OCI-LY7 (cell line): ENCODE data around the gene SRSF5. TPM values are rescaled to one million over a fixed set of nuclear protein-coding genes. Genes with fewer than 3 reads are reported as not detected.

Source experiments
- BruUV-seq: library from RNA; stranded (reverse); fragments of 400-500 nt; replicated peaks from 2 replicates; lab custom pipeline; 2021; lab: Mats Ljungman, UMichigan
- CTCF ChIA-PET: fragments of 300-600 bp; sonication (Branson Sonifier 250); formaldehyde crosslinking; loops from one replicate; lab custom pipeline; 2022; ENCODE audit warnings: antibody characterized with exemption; ENCODE audit not compliant: unreplicated experiment; lab: Charles Lee
- POLR2A ChIA-PET: fragments of 300-600 bp; sonication (Branson Sonifier 250); formaldehyde crosslinking; loops from one replicate; lab custom pipeline; 2022; ENCODE audit warnings: antibody characterized with exemption; lab: Charles Lee
- DNase-seq: peaks from one replicate; pipeline ENCODE4 v3.0.0-alpha.2; 2015; ENCODE audit warnings: low spot score
- H2AFZ ChIP-seq: fragments of 200-600 bp; sonication (generic), shearing (Covaris generic); 2 replicates; pipeline ENCODE4 v1.6.1; 2014; ENCODE audit warnings: mild to moderate bottlenecking, antibody characterized with exemption, low read length, moderate library complexity
- H3K27ac ChIP-seq: fragments of 200-600 bp; sonication (generic); 2 replicates; pipeline ENCODE4 v1.5.1; 2014; ENCODE audit warnings: mixed run types, low read depth, mild to moderate bottlenecking, moderate library complexity, low read length, inconsistent platforms; ENCODE audit not compliant: poor library complexity, severe bottlenecking
- H3K36me3 ChIP-seq: fragments of 200-600 bp; sonication (generic); 2 replicates; pipeline ENCODE4 v1.6.1; 2014; ENCODE audit warnings: mild to moderate bottlenecking, antibody characterized with exemption, low read length, moderate library complexity, mixed read lengths; ENCODE audit not compliant: insufficient read depth
- H3K4me1 ChIP-seq: fragments of 200-600 bp; sonication (generic); 2 replicates; pipeline ENCODE4 v1.5.1; 2014; ENCODE audit warnings: mild to moderate bottlenecking, low read length; ENCODE audit not compliant: insufficient read depth, poor library complexity, severe bottlenecking
- H3K4me2 ChIP-seq: fragments of 200-600 bp; sonication (generic); 2 replicates; pipeline ENCODE4 v1.6.1; 2014; ENCODE audit warnings: mild to moderate bottlenecking, low read length
- H3K4me3 ChIP-seq: fragments of 200-600 bp; sonication (generic); 2 replicates; pipeline ENCODE4 v1.5.1; 2014; ENCODE audit warnings: mild to moderate bottlenecking, low read depth, low read length; ENCODE audit not compliant: poor library complexity, severe bottlenecking
- H3K79me2 ChIP-seq: fragments of 200-600 bp; sonication (generic); 2 replicates; pipeline ENCODE4 v1.6.1; 2016; ENCODE audit warnings: low read depth, mild to moderate bottlenecking, low read length, moderate library complexity, mixed read lengths; ENCODE audit not compliant: insufficient read depth
- H3K9me2 ChIP-seq: fragments of 200-600 bp; sonication (generic); 2 replicates; pipeline ENCODE4 v1.6.1; 2016; ENCODE audit warnings: mild to moderate bottlenecking, low read length, mixed read lengths; ENCODE audit not compliant: insufficient read depth
- H3K9me3 ChIP-seq: fragments of 200-600 bp; sonication (generic); 2 replicates; pipeline ENCODE4 v1.6.1; 2014; ENCODE audit warnings: mild to moderate bottlenecking, mixed run types, low read length, mixed read lengths
- H4K20me1 ChIP-seq: fragments of 200-600 bp; sonication (generic); 2 replicates; pipeline ENCODE4 v1.6.1; 2014; ENCODE audit warnings: mild to moderate bottlenecking, antibody characterized with exemption, low read length, moderate library complexity, mixed read lengths; ENCODE audit not compliant: insufficient read depth
- EZH2phosphoT487 ChIP-seq: fragments of 200-600 bp; sonication (generic); IDR thresholded peaks from 2 replicates; pipeline ENCODE4 v1.6.1; 2018; ENCODE audit warnings: low read depth, borderline replicate concordance, mild to moderate bottlenecking, mixed run types, antibody characterized with exemption, low read length, moderate library complexity, mixed read lengths
- intact Hi-C: fragments of 100-400 bp; cut with micrococcal nuclease; formaldehyde crosslinking; loops from one replicate; pipeline ENCODE4 v1.10.0; 2022; ENCODE audit not compliant: unreplicated experiment
- total RNA-seq, 2 experiments: library from RNA; depleted of rRNA in 1 of 2; stranded (reverse); fragments of >200 nt in 1 of 2; shearing (Covaris generic) in 1 of 2; gene quantifications; 2 replicates each; pipeline ENCODE4 v1.2.3, GENCODE V29; 2014 to 2022
- TF ChIP-seq, protein P1 (sequence below): fragments of 200-600 bp; sonication (generic); conservative IDR thresholded peaks from 2 replicates; pipeline ENCODE4 v1.5.1; 2014; ENCODE audit warnings: mild to moderate bottlenecking, antibody characterized with exemption, low read length, moderate library complexity, mixed read lengths

Gene SRSF5
- total RNA-seq, 2 experiments from 2014 or later, result 341 to 474 TPM

DNA sequence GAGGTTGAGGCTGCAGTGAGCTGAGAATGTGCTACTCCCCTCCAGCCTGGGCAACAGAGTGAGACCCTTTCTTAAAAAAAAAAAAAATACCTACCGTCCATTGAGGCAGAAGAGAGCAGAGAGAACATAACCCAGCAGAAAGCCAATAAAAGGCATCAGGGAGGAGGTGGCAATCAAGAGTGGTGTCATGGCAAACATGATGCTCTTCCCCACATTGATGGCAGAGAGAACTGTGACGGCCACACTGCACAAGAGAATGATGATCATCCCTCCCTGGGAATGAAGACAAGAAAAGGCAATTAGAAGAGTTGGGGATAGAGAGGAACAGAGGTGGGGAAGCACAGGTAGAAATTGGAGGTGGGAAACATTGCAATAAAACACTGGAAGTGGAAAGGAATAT lies 12.1 kb downstream of the SRSF5 start:
- intact Hi-C loops, result no loop called here
- H4K20me1 ChIP-seq, result peaks cover 11% of the 10 kb centered on the region; the same call in 1 of the 2 replicates

GRCh38 chr14:69780092-69780491 lies 13.2 kb downstream of the SRSF5 start:
- no peaks in the 10 kb centered on the region for H3K79me2 ChIP-seq
- no peak overlapping the region for H3K4me3 ChIP-seq
- no peaks in the 10 kb centered on the region for H3K9me2 ChIP-seq
- no TSS peak for BruUV-seq
- no peak overlapping the region for H3K27ac ChIP-seq
- no peak overlapping the region for H3K4me2 ChIP-seq
- intact Hi-C loops, result no loop called here
- peaks cover 11% of the 10 kb centered on the region; the same call in 1 of the 2 replicates for H4K20me1 ChIP-seq
- no peak overlapping the region for H2AFZ ChIP-seq
- DNase-seq, result no peak
- H3K4me1 ChIP-seq, result no peaks in the 10 kb centered on the region
- TF ChIP-seq, protein P1, sequence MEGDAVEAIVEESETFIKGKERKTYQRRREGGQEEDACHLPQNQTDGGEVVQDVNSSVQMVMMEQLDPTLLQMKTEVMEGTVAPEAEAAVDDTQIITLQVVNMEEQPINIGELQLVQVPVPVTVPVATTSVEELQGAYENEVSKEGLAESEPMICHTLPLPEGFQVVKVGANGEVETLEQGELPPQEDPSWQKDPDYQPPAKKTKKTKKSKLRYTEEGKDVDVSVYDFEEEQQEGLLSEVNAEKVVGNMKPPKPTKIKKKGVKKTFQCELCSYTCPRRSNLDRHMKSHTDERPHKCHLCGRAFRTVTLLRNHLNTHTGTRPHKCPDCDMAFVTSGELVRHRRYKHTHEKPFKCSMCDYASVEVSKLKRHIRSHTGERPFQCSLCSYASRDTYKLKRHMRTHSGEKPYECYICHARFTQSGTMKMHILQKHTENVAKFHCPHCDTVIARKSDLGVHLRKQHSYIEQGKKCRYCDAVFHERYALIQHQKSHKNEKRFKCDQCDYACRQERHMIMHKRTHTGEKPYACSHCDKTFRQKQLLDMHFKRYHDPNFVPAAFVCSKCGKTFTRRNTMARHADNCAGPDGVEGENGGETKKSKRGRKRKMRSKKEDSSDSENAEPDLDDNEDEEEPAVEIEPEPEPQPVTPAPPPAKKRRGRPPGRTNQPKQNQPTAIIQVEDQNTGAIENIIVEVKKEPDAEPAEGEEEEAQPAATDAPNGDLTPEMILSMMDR, result no peak
- no peak for TF ChIP-seq EZH2phosphoT487
- POLR2A ChIA-PET, result no interaction called here
- CTCF ChIA-PET, result no interaction called here
- peaks cover 58% of the 10 kb centered on the region for H3K36me3 ChIP-seq
- no peaks in the 10 kb centered on the region for H3K9me3 ChIP-seq

More for the DNA sequence above, 12.1 kb downstream of the SRSF5 start:
- Histone ChIP-seq H2AFZ (no peak overlapping the region), H3K4me1 (no peaks in the 10 kb centered on the region), H3K36me3 (peaks cover 68% of the 10 kb centered on the region), H3K9me2 (no peaks in the 10 kb centered on the region), H3K79me2 (no peaks in the 10 kb centered on the region), H3K27ac (no peak overlapping the region), H3K9me3 (no peaks in the 10 kb centered on the region), H3K4me3 (no peak overlapping the region), H3K4me2 (no peak overlapping the region)
- DNase-seq, result no peak
- ChIA-PET POLR2A (interaction anchor here (0.9 kb wide), 1 partner anchor 11 kb away, joined by 3 read pairs; no protein-coding TSS in a partner anchor), CTCF (no interaction called here)
- no TSS peak for BruUV-seq
- TF ChIP-seq, protein P1, result no peak
- no peak for TF ChIP-seq EZH2phosphoT487

- no peak overlapping the region for H2AFZ ChIP-seq
- intact Hi-C loops, result no loop called here
- no peak overlapping the region for H3K4me3 ChIP-seq
- BruUV-seq, result no TSS peak
- peaks cover 49% of the 10 kb centered on the region for H3K36me3 ChIP-seq
- no peak overlapping the region for H3K27ac ChIP-seq
- H3K4me1 ChIP-seq, result no peaks in the 10 kb centered on the region
- H4K20me1 ChIP-seq, result peaks cover 10% of the 10 kb centered on the region; the same call in 1 of the 2 replicates
- no peak overlapping the region for H3K4me2 ChIP-seq
- no peaks in the 10 kb centered on the region for H3K79me2 ChIP-seq
- DNase-seq, result no peak
- H3K9me3 ChIP-seq, result no peaks in the 10 kb centered on the region
- ChIA-PET CTCF (no interaction called here), POLR2A (no interaction called here)
- H3K9me2 ChIP-seq, result no peaks in the 10 kb centered on the region
- TF ChIP-seq, protein P1, result no peak
- no peak for TF ChIP-seq EZH2phosphoT487
Measured at GRCh38 chr14:69780952-69781351, 14.0 kb downstream of the SRSF5 start.
